ENCODE measurements around the gene WDR86. TPM values are rescaled to one million over a fixed set of nuclear protein-coding genes. Genes with fewer than 3 reads are reported as not detected.

The WDR86 gene
- total and polyA plus RNA-seq, 2 of the 8 experiments (the other 6 are each of a cell fraction or from before 2014, with no cell fraction given) = 12.7 to 15.8 TPM

- TF ChIP-seq CHD7 (IDR thresholded peaks at IDR 0.05; ENCODE audit: insufficient replicate concordance, low read length) (no peak), RXRA (IDR thresholded peaks at IDR 0.05; ENCODE audit: insufficient read depth, low read depth, low read length) (no peak), E2F6 (IDR thresholded peaks at IDR 0.05) (no peak), ZNF274 (IDR thresholded peaks at IDR 0.05; ENCODE audit: borderline replicate concordance, extremely low read depth, low read length) (no peak), POLR2AphosphoS5 (IDR thresholded peaks at IDR 0.05; ENCODE audit: low read depth, low read length) (no peak), CREB1 (IDR thresholded peaks at IDR 0.05) (no peak), JUN (IDR thresholded peaks at IDR 0.05; ENCODE audit: low read depth, low read length) (no peak), RBBP5 (IDR thresholded peaks at IDR 0.05; ENCODE audit: borderline replicate concordance, low read depth, low read length) (no peak), SIRT6 (IDR thresholded peaks at IDR 0.05; ENCODE audit: low read length) (no peak), TAF1 (IDR thresholded peaks at IDR 0.05; ENCODE audit: low read depth, low read length) (no peak)
- TF ChIP-seq, protein P1, sequence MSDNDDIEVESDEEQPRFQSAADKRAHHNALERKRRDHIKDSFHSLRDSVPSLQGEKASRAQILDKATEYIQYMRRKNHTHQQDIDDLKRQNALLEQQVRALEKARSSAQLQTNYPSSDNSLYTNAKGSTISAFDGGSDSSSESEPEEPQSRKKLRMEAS (IDR thresholded peaks at IDR 0.05) = no peak
Observed at GRCh38 chr7:151403764-151404163, 6.1 kb downstream of the WDR86 start (continued).
